GM19043 (cell line): ENCODE measurements around the gene VEZF1.

ENCODE experiments used
- ATAC-seq: cut with Tn5 transposase; IDR thresholded peaks from one replicate; pipeline ENCODE4 v1.9.1; 2021; ENCODE audit warnings: low read depth; ENCODE audit not compliant: unreplicated experiment

VEZF1 gene

GRCh38 chr17:57999496-58000017, 11.5 kb upstream of the VEZF1 start:
- ATAC-seq, result no peak

GRCh38 chr17:57999010-57999495, 11.0 kb upstream of the VEZF1 start:
- no peak for ATAC-seq

GRCh38 chr17:57997085-57997809, 9.2 kb upstream of the VEZF1 start:
- no peak for ATAC-seq

GRCh38 chr17:57995076-57995956, 7.3 kb upstream of the VEZF1 start:
- peak; percentile 69 for ATAC-seq

- no peak for ATAC-seq
Measured at GRCh38 chr17:57994436-57994835, 6.4 kb upstream of the VEZF1 start.

GRCh38 chr17:57993471-57994365, 5.7 kb upstream of the VEZF1 start:
- ATAC-seq, result no peak

GRCh38 chr17:57991537-57991936, 3.5 kb upstream of the VEZF1 start:
- no peak for ATAC-seq

GRCh38 chr17:57990037-57990436, 2.0 kb upstream of the VEZF1 start:
- no peak for ATAC-seq

GRCh38 chr17:57988301-57989250, 522 bp upstream of the VEZF1 start:
- ATAC-seq, result peak; percentile 70

GRCh38 chr17:57986841-57987580, 1.0 kb downstream of the VEZF1 start:
- no peak for ATAC-seq

- ATAC-seq, result no peak
Measured at GRCh38 chr17:57985675-57985974, 2.4 kb downstream of the VEZF1 start.

- ATAC-seq, result no peak
Measured at GRCh38 chr17:57984936-57985674, 2.9 kb downstream of the VEZF1 start.

- ATAC-seq, result no peak
Measured at GRCh38 chr17:57984261-57984890, 3.7 kb downstream of the VEZF1 start.

- ATAC-seq, result no peak
Measured at GRCh38 chr17:57983446-57983845, 4.6 kb downstream of the VEZF1 start.

GRCh38 chr17:57982452-57983170, 5.4 kb downstream of the VEZF1 start:
- no peak for ATAC-seq

GRCh38 chr17:57980522-57980921, 7.5 kb downstream of the VEZF1 start:
- no peak for ATAC-seq

GRCh38 chr17:57979076-57979475, 9.0 kb downstream of the VEZF1 start:
- ATAC-seq, result no peak
